CD4-positive, alpha-beta T cell treated with Interleukin-17A for 1 hour (primary cell): ENCODE measurements around the gene ABCA3.
"Not testable (repeated sequence)": the region's sequence is repeated elsewhere in the genome, so short reads cannot be mapped to it uniquely, and the experiment has no call there.

Experiments
- DNase-seq: peaks from one replicate; pipeline ENCODE4 v3.0.0-alpha.2; 2020

Gene ABCA3

DNA sequence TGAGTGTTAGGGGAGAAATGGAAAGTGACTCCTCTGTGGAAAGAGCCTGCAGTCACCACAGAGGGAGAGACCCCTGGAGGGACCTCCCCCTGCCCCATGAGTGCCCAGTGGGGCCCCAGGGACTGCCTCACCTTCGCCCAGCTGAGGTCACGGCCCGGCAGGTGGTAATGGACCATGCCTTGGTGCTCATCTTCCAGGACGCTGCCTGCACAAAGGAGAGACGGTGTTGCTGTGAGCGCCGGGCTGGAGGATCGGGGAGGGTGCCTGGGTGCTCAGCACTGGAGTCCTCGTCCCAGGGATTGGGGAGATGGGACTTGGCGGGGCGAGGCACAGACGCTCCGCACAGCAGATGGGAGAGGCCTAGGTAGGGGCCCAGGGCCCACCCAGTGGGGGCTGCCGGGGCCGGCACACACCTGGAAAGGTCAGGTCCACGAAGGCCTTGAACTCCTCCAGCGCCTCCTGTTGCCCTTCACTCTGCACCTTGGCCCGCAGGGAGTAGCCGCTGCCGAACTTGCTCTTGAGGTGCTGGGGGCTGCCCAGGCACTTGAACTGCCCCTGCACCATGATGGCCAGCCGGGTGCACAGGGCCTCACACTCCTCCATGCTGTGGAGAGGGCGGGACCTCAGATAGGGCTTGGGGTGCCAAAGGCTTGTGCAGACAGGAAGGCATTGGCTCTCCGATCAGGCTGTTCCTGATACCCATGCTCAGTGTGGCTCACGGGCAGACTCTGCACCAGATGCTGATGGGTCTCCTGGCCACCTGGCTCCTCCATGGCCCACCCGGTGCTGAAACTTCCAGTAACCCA, 62.9 kb downstream of the ABCA3 start:
- no peak for DNase-seq

GRCh38 chr16:2276368-2277195, 63.9 kb downstream of the ABCA3 start:
- no peak for DNase-seq

GRCh38 chr16:2275476-2276367, 64.8 kb downstream of the ABCA3 start:
- DNase-seq, result no peak

GRCh38 chr16:2273931-2274330, 66.6 kb downstream of the ABCA3 start:
- no peak for DNase-seq

- no peak for DNase-seq
Observed at GRCh38 chr16:2273484-2273883, 67.0 kb downstream of the ABCA3 start.

DNA sequence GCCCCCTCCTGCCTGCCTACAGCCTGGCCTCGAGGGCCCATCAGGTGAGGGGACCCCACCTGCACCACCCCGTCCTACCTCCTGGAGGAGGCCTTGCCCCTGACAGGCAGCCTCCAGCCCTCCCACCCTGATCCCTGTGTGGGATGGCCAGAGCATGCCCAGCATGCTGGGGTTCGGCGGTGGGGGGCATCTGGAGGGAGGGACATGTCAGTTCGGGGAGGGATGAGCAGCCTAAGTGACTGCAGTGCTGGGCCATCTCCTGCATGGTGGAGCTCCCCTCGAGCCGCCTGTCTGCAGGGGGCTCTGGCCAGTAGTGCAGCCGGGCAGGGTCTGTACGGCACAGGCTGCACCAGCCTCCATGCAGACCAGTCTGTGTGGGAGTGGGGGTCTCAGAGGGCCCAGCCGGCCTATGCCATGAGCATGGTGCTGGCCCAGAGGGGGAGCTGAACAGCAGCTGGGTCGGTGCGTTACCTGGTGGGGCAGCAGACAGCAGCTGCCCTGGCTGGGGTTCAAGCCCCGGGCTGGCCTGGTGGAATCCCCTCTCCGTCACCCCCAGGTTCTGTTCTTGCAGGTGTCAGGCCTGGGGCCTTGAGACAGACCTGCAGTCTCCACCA, 68.6 kb downstream of the ABCA3 start:
- DNase-seq, result no peak

DNA sequence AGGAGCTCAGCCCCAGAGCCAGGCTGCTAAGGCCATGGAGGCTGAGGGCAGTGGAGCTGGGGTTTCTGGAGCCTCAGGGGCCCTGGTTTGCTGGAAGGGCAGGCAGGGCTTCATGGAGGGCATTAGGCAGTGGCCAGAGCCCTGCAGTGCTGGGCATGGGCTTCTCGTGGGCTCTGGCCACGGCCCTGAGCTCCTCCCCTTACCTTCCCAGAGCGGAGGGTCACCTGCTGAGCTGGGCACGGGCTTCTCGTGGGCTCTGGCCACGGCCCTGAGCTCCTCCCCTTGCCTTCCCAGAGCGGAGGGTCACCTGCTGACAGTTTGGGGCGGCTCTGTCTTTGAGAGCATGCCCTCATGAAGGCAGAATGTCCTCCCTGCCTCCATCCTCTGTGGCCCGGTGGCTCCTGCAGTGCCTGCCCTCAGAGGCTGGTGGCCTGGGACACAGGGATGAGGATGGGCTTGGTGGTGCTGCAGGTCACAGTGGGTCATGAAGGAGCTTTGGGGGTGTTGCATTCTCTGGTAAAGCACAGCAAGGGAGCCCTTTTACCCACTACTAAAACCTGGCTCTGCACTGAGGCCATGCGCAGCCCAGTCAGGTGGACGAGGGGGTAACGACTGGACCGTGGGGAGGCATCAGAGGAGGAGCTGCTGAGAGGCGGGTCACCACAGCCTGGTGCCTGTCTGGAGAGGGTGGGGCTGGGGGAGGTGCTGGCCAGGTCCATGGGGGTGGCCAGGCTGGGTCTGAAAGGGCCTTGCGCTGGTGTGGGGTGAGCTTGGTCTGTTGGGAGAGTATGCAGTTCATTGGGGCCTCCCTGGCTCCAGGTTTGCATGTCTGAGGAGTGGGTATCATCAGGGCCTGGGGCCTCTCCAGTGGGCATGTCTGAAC, 69.7 kb downstream of the ABCA3 start:
- DNase-seq, result no peak

- no peak for DNase-seq
Observed at GRCh38 chr16:2270070-2270462, 70.5 kb downstream of the ABCA3 start.

- DNase-seq, result peak; percentile 95
Observed at GRCh38 chr16:2267913-2268666, 72.4 kb downstream of the ABCA3 start, which contains the start of gene RNPS1. TSS of gene RNPS1 (minus strand) at chr16:2268126. CDS start at chr16:2264643, 3,483 bp downstream.

- not testable (repeated sequence) for DNase-seq
Observed at GRCh38 chr16:2267505-2267912, 73.0 kb downstream of the ABCA3 start.

DNA sequence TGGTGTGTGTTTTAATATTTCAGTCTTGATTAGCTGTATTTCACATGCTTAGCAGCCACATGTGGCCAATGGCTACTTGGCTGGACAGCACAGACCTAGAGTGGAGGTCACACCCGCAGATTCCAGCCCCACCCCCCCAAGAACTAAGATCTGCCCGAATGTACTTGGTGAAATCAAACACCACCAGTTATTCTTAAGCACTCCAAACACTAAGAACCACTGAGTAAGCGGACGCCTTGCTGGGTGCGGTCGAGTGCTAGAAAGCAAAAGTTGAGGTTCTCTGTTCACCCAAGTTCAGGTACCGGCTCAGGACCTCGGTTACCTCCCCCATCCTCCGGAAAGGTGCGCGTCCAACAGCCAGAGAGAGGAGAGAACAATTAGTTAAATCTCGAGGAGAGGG, 73.6 kb downstream of the ABCA3 start:
- DNase-seq, result peak; percentile 42

DNA sequence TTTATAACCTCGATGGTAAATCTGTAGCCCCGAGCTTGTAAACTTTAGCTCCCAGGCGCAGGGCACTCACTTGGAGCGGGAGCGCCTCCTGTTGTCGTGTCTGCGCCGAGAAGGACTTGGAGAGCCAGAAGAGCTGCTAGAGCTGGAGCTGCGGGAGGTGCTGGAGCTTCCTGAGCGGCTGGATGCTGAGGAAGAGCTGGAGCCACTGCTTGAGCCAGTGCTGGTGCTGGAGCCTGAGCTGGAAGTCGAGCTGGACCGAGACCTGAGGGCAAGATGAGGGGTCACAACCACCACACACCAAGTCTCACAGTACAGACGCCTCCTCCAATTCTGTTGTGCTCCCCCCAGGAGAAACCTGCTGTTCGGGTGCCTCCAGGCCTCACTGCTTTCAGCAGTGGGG, 77.5 kb downstream of the ABCA3 start:
- not testable (repeated sequence) for DNase-seq

GRCh38 chr16:2260250-2260649, 80.3 kb downstream of the ABCA3 start:
- no peak for DNase-seq

GRCh38 chr16:2258530-2258929, 82.0 kb downstream of the ABCA3 start:
- DNase-seq, result not testable (repeated sequence)

- DNase-seq, result no peak
Observed at GRCh38 chr16:2257726-2258125, 82.8 kb downstream of the ABCA3 start.

- DNase-seq, result no peak
Observed at GRCh38 chr16:2256531-2257140, 83.9 kb downstream of the ABCA3 start.

- DNase-seq, result no peak
Observed at GRCh38 chr16:2253293-2253692, 87.2 kb downstream of the ABCA3 start.

DNA sequence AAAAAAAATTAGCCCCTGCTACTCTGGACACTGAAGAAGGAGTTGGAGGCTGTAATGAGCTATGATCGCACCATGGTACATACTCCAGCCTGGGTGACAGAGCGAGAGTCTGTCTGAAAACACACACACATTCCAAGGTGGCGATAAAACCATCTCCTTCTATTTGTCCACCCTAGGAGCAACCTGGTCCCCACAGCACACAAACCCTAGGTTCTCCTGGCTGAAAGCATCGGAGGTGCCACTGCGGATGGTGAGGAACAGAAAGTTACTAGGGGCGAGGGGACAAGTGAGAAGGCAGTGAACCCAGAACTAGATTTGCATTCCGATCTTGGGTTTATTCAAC, 87.8 kb downstream of the ABCA3 start:
- no peak for DNase-seq

DNA sequence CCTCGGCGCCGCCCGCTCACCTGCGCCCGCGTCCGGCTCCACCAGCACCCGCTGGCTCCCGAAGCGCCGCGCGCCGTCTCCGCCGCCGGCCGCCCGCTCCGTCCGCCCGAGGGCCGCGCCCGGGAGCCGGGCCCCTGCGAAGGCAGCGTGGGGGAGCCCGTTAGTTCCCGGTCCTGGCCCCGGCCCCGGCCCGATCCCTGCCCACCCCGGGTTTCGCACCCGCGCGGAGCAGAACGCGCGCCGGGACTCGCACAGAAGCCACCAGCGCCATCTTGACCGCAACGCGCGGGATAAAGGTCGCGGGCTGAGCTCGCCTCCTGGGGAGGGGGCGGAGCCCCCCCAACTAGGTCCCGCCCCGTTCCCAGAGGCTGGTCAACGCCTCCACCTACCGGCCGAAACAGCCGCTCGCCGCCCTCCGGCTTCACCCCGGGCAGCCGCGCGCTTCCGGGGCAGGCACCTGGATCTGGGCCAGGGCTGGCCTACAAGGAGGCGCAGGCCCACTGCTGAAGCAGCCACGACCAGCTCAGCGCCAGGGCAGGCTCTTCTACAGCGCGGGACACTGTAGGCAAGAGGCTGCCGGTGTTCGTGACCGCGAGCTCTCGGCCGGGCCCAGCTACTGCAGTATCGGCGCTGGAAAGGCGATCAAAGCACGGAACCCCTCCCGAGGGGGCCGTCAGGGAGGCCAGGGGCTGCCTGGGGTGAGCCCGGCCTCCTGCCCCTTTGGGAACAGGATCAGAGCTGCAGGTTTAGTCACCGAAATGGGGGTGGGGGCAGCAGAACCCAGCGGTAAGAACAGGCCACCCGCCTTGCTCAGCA, 89.0 kb downstream of the ABCA3 start, which contains the start of gene ECI1:
ECI1 (minus strand) TSS at position 292 of the 816 bp plus-strand sequence; CDS start at position 271, 21 bp downstream.
- DNase-seq, result peak; percentile 90
